ENCODE data around the gene MSRB3. TPM values are rescaled to one million over a fixed set of nuclear protein-coding genes. Genes with fewer than 3 reads are reported as not detected.
A peak's percentile ranks its signal among the peaks of the same experiment; 100 is the strongest.

The MSRB3 gene
- total RNA-seq, 4 donors from 2014 or later = 219 to 336 (median 299) TPM

GRCh38 chr12:65492998-65493912 is 214.8 kb downstream of the MSRB3 start:
- no peaks in the 10 kb centered on the region for H3K36me3 ChIP-seq
- H3K4me1 ChIP-seq = no peaks in the 10 kb centered on the region
- ATAC-seq = no peak
- no peak for TF ChIP-seq POLR2A (IDR thresholded peaks at IDR 0.05)
- no peak for TF ChIP-seq POLR2AphosphoS5 (IDR thresholded peaks at IDR 0.05)
- TF ChIP-seq CTCF (IDR thresholded peaks at IDR 0.05) = no peak
- no peak for TF ChIP-seq EP300 (IDR thresholded peaks at IDR 0.05)
- no peaks in the 10 kb centered on the region for H3K9me3 ChIP-seq
- H3K27ac ChIP-seq = no peak overlapping the region
- H3K4me3 ChIP-seq = no peak overlapping the region
- H3K27me3 ChIP-seq = no peaks in the 10 kb centered on the region
- 90 to 100% methylated on average over 1 of the region's 1 CpG for WGBS, 2 donors (ENCODE audit: low coverage in 1 of 2)

GRCh38 chr12:65493913-65494245 is 215.4 kb downstream of the MSRB3 start:
- no peaks in the 10 kb centered on the region for H3K36me3 ChIP-seq
- WGBS, 2 donors (ENCODE audit: low coverage in 1 of 2) = 67 to 93% methylated on average over 1 of the region's 1 CpG
- H3K4me3 ChIP-seq = no peak overlapping the region
- H3K4me1 ChIP-seq = no peaks in the 10 kb centered on the region
- no peak for ATAC-seq
- TF ChIP-seq CTCF (IDR thresholded peaks at IDR 0.05) (no peak), EP300 (IDR thresholded peaks at IDR 0.05) (no peak), POLR2A (IDR thresholded peaks at IDR 0.05) (no peak), POLR2AphosphoS5 (IDR thresholded peaks at IDR 0.05) (no peak)
- no peaks in the 10 kb centered on the region for H3K9me3 ChIP-seq
- no peak overlapping the region for H3K27ac ChIP-seq
- H3K27me3 ChIP-seq = no peaks in the 10 kb centered on the region

- ATAC-seq = no peak
Measured at GRCh38 chr12:65494537-65494936, 216.1 kb downstream of the MSRB3 start.

GRCh38 chr12:65495233-65495632 is 216.8 kb downstream of the MSRB3 start:
- Histone ChIP-seq H3K4me1 (peaks cover 0 to under 1% (median 0%) of the 10 kb centered on the region in 3 donors), H3K36me3 (no peaks in the 10 kb centered on the region), H3K9me3 (no peaks in the 10 kb centered on the region), H3K4me3 (no peak overlapping the region), H3K27me3 (no peaks in the 10 kb centered on the region), H3K27ac (no peak overlapping the region)
- WGBS, 2 donors (ENCODE audit: low coverage in 1 of 2) = 40 to 47% methylated on average over 1 to 2 of the region's 2 CpGs
- TF ChIP-seq CTCF (IDR thresholded peaks at IDR 0.05) = no peak
- no peak for TF ChIP-seq EP300 (IDR thresholded peaks at IDR 0.05)
- no peak for TF ChIP-seq POLR2AphosphoS5 (IDR thresholded peaks at IDR 0.05)
- no peak for TF ChIP-seq POLR2A (IDR thresholded peaks at IDR 0.05)
- ATAC-seq = no peak

More at GRCh38 chr12:65494537-65494936, 216.1 kb downstream of the MSRB3 start:
- H3K27me3 ChIP-seq = no peaks in the 10 kb centered on the region
- no peaks in the 10 kb centered on the region for H3K4me1 ChIP-seq
- no peaks in the 10 kb centered on the region for H3K36me3 ChIP-seq
- H3K9me3 ChIP-seq = no peaks in the 10 kb centered on the region
- no peak overlapping the region for H3K27ac ChIP-seq
- WGBS, 2 donors (ENCODE audit: low coverage in 1 of 2) = no CpG with 5 or more reads among the region's 2 CpGs
- H3K4me3 ChIP-seq = no peak overlapping the region
- TF ChIP-seq POLR2AphosphoS5 (IDR thresholded peaks at IDR 0.05) (no peak), EP300 (IDR thresholded peaks at IDR 0.05) (no peak), CTCF (IDR thresholded peaks at IDR 0.05) (no peak), POLR2A (IDR thresholded peaks at IDR 0.05) (no peak)

GRCh38 chr12:65496617-65497016 is 218.1 kb downstream of the MSRB3 start:
- TF ChIP-seq EP300 (IDR thresholded peaks at IDR 0.05) (no peak), POLR2AphosphoS5 (IDR thresholded peaks at IDR 0.05) (no peak), CTCF (IDR thresholded peaks at IDR 0.05) (no peak), POLR2A (IDR thresholded peaks at IDR 0.05) (no peak)
- Histone ChIP-seq H3K4me1 (peaks cover 0 to 15% (median 0%) of the 10 kb centered on the region in 3 donors), H3K9me3 (no peaks in the 10 kb centered on the region), H3K27ac (no peak overlapping the region), H3K27me3 (no peaks in the 10 kb centered on the region), H3K36me3 (no peaks in the 10 kb centered on the region), H3K4me3 (no peak overlapping the region)
- peak; percentile 46 for ATAC-seq
- WGBS, 2 donors (ENCODE audit: low coverage in 1 of 2) = 67% methylated on average over 1 of the region's 2 CpGs

Data from gastroesophageal sphincter (tissue), 4 donors.